HG02798 (cell line): ENCODE measurements around the gene SULT1C4.
"Not testable (repeated sequence)": the region's sequence is repeated elsewhere in the genome, so short reads cannot be mapped to it uniquely, and the experiment has no call there.

ENCODE experiments used
- ATAC-seq: cut with Tn5 transposase; IDR thresholded peaks from one replicate; pipeline ENCODE4 v1.9.1; 2021; ENCODE audit warnings: mild to moderate bottlenecking; ENCODE audit not compliant: unreplicated experiment, poor library complexity

The SULT1C4 gene

DNA sequence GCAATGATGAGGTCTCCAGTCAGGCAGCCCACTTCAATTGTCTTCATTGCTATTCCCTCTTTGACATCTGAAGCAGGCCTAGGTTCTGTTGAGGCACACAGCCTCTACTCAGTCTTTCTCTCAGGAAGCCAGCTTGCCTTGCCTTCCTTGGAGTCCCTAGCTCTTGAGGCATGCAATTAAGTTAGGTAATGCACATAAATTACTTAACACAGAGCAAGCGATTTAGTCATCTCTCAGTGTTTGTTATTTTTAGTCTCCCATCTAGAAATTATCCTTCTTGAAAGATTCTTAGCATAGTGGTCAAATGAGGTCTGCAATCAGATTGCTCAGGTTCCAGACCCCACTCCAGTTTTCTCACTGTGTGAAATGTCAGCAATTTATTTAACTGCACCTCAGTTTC, 32.0 kb downstream of the SULT1C4 start:
- ATAC-seq: no peak

DNA sequence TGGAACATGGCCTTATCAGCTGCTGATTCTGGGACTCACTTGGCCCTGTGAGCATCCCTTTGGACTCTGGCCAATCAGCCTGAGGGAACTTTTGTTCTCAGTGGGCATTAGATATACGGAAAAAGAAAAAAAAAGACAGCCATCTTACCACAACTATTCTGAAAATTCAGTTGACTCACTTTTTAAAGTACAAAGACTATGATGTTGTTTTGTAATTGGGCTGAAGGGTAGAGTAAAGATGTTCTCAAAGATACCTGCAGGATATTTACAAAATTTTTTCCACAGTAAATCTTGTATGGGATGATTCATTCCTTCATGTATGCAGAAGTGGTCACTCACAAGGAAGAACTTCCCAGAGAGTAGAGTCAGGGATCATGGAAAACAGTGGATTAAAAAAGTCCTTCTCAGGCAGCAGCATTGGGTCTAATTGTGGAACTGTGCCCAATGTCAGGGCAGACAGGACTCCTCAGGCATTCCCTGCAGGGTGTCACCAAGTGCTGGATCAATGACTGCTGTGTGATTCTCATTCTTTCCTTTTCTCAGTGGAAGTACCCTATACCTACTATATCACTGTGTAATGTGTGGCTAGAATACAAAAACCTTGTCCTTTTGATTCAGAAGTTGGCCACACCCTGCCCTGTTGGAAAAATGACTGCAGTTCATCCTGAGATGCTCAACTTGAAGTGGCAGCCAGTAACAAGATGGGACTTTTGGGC, 35.4 kb downstream of the SULT1C4 start:
- no peak for ATAC-seq

DNA sequence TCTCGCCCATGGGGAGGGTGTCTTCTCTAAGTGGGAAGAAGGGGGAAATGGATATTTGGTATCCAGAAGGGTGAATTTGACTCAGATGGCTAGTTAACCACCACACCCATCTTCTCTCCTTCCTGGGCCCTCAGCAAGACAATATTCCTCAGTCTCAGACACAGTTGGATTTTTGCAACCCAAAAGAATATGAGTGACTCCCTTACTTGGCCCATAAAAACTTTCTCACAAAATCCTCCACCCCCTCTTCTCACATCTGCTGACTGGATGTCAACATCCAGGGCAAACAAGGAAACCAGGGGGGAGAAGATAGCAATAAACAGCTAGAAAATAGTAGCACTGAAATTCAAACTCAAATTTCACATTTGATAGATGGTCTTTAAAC, 35.9 kb downstream of the SULT1C4 start:
- ATAC-seq: no peak

DNA sequence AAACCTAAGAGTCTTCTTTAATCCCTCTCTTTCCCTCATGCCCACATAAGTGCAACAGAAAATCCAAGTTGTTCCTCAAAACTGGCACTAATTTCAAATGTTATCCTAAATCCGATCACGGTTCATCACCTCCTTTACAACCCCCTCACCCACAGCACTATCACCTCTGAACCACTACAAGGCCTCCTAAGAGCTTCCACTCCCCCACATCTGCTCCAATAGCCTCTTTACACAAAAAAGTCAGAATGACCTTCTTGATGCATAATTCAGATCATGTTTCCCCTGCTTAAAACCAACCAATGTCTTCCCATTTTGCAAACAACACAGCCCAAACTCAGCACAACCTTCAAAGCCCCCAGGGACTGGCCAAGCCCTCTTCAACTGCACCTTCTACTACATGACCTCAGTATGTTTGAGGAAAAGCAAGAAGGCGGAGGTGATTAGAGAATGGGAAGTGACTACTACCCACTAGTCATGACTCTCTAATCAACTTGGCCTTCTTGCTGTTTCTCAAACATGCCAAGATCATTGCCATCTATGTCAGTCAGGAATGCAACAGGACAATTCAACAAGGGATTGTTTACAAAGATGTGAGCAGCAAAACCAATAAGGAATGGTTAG, 36.6 kb downstream of the SULT1C4 start:
- no peak for ATAC-seq

DNA sequence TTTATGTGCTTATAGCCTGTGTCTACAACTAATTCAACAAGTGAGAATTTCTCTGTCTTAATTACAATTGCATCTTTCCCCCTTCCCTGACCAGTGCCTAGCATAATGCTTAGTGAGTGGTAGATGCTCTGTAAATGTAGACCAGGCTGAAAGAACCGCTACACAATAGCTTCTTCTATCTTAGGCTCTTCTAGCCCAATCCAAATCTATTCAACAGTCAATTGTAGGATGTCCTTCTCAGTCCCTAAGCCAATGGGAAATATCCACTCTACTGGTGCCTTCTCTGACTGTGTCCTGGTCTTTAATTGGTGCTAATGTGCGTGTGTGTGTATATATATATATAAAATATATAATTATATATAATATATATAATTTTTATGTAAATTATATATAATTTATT, 37.2 kb downstream of the SULT1C4 start:
- ATAC-seq: no peak

DNA sequence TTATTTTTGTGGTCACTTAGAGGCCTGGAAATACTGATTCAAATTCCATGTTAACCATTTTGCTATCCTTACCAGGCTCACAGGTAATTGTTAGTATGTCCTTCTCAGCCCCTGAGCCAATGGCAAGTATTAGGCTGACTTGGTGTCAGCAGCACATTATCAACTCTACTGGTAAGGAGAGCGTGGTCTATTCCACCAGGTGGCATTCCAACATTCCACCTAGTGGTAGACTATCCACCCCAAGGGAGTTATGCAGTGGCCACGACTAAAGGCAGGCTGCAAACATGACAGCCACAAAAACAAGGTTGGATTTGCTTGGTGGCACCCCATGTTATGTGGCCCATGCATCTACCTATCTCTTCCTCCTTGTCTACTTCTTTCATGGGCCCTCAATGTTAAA, 39.5 kb downstream of the SULT1C4 start:
- ATAC-seq: no peak

DNA sequence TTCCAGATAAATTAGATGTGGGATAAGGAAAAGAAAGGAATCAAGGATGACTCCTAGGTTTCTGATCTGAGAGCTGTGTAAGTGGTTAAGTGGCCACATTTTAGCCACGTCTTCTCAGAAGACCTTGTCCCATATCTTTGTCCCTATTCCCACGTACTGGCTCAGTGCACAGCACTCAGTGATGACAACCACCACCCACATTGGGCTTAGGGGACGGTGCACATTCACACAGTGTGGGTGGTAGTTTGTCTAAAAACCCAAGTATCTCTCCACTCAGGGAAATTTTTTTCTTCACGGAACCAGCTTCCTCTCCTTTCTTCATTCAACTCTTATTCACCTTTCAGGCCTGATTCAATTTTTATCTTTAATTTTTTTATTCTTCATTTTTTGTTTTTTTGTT, 40.7 kb downstream of the SULT1C4 start:
- ATAC-seq: no peak

DNA sequence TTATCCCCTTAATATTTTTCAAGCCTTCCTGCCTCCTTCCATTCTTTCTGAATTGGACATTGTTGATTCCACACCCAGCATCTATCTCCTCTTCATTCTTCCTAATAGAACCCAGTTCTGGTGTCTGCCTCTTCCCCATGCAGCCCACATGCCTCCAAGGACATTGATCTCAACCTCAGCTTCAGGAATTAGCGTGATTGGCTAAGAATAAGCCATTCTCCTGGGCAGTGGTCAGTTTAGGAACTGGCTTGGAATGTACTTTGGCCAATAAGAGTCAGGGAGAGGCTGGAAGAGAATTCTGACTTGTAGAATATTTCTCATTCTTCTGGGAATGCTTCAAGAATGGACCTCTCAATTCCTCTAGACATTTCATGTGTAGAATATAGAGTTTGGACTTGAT, 45.3 kb downstream of the SULT1C4 start:
- ATAC-seq: no peak

DNA sequence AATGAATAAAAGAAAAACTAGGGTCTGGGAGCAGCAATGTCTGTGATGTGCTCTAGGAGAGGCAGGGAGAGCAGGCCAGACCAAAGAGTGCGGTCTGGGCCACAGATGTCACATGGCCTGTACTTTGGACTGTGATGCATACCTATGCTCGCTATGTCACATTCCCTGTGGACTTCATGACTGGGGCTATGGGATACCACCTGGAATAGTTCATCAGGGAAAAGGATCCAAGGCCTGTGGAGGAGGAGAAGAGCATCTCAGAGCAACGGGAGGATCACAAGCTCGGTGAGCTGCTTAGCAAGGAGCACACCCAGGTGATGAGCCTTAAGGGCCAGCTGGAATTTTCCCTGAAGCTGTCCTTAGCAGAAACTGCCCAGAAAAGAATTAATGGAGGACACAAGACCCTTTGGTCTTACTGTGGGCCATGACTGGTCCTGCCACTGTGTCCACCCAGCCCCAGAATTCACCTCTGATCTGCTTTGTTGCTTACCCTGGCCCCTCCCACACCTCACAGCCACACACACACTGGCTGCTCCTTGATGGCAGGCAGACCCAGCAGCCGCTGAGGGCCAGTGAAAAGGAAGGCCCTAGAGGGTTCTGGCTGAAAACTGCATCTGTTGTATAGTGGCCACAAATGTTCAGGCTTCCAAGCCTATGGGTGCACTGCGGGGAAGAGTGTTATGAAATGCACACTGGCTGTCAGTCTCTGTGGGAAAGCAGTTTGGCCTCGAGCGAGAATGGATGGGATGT, 45.9 kb downstream of the SULT1C4 start:
- ATAC-seq: no peak

DNA sequence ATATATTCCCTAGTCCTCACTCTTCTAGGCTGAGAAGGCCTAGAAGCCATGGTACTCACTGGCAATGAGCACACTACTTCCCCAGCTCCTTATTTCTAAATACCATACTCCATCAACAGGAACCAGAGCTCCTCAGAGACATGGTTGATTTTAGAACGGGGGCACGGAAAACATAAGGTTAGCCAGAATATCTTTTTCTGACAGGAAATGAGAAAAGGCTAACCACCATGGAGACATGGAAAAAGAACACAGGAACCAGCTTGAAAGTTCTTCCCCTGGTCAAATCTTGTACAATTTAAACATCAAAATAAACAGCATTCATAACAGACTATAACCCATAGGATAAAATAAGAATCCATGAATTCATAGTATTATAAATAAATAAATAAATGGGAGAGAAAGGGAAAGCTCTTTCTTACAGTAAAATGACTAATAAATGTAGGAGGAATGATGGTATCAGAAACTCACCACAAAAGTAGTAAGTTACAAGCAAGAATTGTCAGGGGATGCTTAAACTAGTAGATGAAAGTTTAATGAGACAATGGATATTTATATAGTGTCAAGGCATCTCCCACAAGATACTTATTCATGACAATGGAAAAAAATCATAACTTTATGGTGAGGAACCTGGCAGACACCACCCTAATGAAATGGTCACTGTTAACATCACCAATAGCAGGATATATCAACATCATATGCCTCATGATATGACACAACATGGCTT, 50.7 kb downstream of the SULT1C4 start:
- no peak for ATAC-seq

DNA sequence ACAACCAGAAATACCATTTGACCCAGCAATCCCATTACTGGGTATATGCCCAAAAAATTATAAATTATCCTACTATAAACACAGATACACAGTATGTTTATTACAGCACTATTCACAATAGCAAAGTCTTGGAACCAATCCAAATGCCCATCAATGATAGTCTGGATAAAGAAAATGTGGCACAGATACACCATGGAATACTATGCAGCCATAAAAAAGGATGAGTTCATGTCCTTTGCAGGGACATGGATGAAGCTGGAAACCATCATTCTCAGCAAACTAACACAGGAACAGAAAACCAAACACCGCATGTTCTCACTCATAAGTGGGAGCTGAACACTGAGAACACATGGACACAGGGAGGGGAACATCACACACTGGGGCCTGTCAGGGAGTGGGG, 57.8 kb downstream of the SULT1C4 start:
- ATAC-seq: not testable (repeated sequence)

DNA sequence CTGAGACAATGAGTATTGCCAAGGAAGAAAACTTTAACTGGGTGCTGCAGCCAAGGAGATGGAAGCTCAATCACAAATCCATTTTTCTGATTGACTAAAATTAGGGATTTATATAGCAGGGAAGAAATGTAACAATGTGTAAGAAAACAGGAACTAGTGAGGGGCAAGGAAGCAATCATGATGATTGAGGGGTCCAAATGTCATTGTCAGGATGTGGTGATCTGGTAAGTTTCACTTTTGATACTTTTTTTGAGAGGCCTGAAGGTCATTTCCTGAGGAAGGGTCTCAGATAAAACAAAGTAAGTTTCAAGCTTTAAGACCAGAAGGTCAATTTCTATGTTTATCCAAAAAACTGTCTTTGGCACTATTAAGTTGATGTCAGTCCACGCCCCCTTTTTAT, 59.2 kb downstream of the SULT1C4 start:
- no peak for ATAC-seq
